Ovary (tissue), 3 donors: Measurements from ENCODE around the gene RGS12.

Experiments
- POLR2A ChIP-seq: fragments of 450-650 bp; IDR thresholded peaks from one replicate; pipeline ENCODE4 v1.6.1; 2017; ENCODE audit warnings: antibody characterized with exemption, mild to moderate bottlenecking, moderate library complexity
- TF ChIP-seq, protein P1 (sequence below), 3 donors: fragments of 450-650 bp in 2 of 3; fragments of 200-600 bp in 1 of 3; IDR thresholded peaks; one replicate each; pipeline versions ENCODE4 v1.5.1 to v1.8.0; 2016 to 2022; ENCODE audit warnings: antibody characterized with exemption in 3 of 3, mild to moderate bottlenecking in 1 of 3
- donor health status: DM: no; HTN: no; CAD: no.

DNA sequence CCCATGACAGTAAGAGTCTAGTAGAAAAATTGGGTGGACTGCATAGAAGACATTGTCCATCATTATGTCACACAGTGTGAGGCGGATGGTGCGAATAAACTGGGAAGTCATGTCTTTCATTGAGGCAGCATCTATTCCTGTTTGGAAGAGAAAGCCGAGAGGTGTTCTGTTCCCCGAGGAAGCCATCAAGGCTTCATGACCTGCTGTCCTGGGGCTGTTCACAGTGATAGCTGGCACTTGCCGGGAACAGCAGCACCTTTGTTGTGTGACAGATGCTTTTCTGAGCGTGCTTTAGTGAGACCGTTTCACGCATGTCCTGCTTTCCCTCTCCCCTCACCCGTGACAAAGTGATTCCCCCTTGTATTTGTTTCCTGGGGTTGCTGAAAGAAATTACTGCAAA, 20.3 kb downstream of the RGS12 start:
- TF ChIP-seq, protein P1, sequence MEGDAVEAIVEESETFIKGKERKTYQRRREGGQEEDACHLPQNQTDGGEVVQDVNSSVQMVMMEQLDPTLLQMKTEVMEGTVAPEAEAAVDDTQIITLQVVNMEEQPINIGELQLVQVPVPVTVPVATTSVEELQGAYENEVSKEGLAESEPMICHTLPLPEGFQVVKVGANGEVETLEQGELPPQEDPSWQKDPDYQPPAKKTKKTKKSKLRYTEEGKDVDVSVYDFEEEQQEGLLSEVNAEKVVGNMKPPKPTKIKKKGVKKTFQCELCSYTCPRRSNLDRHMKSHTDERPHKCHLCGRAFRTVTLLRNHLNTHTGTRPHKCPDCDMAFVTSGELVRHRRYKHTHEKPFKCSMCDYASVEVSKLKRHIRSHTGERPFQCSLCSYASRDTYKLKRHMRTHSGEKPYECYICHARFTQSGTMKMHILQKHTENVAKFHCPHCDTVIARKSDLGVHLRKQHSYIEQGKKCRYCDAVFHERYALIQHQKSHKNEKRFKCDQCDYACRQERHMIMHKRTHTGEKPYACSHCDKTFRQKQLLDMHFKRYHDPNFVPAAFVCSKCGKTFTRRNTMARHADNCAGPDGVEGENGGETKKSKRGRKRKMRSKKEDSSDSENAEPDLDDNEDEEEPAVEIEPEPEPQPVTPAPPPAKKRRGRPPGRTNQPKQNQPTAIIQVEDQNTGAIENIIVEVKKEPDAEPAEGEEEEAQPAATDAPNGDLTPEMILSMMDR (IDR thresholded peaks at IDR 0.05): no peak
- TF ChIP-seq POLR2A: no peak
